HG03097 (cell line): ENCODE measurements around the gene KCNQ1OT1.

ENCODE experiments used
- ATAC-seq: cut with Tn5 transposase; IDR thresholded peaks from one replicate; pipeline ENCODE4 v1.9.1; 2021; ENCODE audit not compliant: unreplicated experiment, low FRiP score

The KCNQ1OT1 gene

GRCh38 chr11:2671748-2672147 lies 28.0 kb downstream of the KCNQ1OT1 start:
- ATAC-seq = no peak

- no peak for ATAC-seq
These were observed 29.2 kb downstream of the KCNQ1OT1 start for GRCh38 chr11:2670541-2671100.

DNA sequence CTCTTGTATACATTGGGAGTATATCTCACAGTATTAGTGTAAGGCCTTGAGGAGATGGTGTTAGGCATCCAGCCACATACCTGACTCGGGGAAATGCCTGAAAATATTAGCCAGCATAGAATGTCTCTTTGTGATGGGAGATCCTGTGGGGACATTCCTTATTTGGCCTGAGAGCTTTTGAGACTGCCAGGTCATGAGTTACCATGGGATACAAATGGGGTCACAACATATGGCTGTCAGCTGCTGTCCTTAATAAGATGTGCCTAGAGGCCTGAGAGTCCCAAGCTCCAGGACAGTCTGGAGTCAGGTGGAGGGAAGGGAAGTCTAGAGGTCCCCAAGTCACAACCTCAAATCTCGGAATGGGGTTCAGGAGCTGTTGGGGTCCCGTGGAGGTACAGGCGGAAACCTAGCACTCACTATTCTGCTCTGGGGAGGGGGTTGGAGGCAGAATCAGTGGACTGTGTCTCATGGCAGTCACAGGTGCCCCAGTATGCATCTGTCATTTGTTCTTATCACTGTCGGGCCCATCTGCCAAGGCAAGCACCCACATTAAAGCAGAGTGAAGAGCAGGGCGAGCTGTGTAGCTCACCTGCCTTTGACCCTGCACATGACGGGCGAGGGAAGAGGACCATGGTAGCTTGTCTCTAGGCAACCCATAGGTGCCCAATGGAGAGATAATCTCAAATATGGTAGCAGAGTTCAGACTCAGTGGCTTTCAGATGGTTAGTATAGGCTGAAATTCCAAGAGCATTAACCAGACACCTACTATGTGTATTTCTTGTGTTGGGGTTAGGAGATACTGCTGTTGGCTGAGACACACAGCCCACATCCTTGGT lies 29.9 kb downstream of the KCNQ1OT1 start:
- ATAC-seq = no peak

DNA sequence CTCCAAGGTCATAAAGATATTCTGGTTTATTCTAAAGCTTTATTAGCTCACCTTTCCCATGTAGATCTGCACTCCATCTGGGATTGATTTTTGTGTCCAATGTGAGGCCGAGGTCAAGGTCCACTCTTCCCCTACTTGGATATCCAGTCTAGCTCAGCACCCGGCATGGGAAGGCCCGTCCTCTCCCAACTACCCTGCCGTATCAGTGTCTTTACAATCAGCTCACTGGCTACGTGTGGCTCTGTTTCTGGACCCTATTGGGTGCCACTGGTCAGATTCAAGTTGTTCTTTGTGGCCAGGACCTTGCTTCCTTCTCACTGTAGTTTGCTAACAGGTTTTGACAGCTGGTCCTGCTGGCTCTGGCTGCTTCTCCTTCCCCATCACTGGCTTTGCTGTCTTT lies 30.9 kb downstream of the KCNQ1OT1 start:
- ATAC-seq = no peak

DNA sequence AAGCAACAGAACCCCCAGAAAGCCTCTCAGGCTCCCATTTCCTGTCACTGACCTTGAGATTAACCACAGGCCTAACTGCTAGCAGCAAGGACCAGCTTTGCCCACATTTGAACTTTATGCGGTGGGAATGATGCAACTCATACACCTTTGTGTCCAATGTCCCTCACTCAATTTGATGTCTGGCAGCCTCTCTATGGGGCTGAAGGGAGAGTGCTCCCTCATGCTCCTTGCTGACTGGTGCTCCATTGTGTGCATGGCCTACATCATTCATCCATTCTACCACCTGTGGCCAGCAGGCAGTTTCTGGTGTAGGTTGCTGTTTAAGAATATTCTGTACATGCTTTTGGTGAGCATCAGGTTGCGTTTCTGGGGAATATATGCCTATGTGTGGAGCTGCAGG lies 31.9 kb downstream of the KCNQ1OT1 start:
- ATAC-seq = no peak

DNA sequence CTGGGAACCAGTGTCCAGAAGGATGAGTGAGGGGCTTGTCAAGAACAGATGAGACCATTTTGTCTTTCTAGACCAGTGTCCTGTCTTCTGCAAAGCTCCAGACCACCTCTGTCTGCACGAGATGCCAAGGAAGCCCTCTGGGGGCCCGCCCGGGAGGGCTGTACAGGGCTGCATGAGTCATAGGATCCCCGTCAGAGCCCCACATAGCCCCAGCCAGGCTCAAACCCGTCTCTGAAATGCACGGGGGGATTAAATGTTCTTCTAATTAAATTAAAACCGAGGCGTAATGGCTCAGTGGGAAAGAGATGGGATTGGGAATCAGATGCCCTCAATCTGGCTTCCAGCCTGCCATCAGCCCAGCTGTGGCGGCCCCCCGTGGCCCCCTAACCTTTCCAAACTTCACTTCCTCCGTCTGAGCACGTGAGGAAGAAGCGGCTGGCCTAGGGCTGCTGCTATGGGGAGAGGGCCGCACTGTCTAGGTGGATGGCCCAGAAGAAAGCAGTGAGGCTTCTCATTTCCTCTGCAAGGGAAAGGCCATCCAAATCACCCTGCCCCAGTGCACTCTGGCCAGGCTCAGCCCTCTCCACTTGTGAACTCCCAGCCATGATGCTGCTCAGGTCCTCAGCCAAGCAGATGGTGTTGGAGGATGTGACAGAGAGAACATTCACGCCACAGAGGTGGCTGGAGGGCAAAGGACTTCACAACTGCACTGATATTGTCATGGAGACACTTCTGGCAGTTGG lies 32.8 kb downstream of the KCNQ1OT1 start:
- no peak for ATAC-seq

DNA sequence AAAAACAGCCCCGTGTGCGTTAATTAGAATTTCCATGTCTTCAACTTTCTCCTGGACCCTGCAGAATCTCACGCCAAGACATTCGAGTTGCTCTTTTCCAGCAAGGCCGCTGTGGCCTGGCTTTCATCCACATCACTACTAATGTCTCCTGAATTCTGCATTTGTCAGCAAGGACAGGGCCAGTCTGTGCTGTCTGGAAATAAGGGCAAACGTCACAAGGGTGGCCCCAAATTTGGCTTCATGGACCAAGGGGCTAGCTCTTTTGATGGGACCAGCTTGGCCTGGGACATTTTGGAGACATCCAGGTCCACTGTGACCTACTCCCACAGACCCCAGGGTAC lies 33.4 kb downstream of the KCNQ1OT1 start:
- no peak for ATAC-seq

DNA sequence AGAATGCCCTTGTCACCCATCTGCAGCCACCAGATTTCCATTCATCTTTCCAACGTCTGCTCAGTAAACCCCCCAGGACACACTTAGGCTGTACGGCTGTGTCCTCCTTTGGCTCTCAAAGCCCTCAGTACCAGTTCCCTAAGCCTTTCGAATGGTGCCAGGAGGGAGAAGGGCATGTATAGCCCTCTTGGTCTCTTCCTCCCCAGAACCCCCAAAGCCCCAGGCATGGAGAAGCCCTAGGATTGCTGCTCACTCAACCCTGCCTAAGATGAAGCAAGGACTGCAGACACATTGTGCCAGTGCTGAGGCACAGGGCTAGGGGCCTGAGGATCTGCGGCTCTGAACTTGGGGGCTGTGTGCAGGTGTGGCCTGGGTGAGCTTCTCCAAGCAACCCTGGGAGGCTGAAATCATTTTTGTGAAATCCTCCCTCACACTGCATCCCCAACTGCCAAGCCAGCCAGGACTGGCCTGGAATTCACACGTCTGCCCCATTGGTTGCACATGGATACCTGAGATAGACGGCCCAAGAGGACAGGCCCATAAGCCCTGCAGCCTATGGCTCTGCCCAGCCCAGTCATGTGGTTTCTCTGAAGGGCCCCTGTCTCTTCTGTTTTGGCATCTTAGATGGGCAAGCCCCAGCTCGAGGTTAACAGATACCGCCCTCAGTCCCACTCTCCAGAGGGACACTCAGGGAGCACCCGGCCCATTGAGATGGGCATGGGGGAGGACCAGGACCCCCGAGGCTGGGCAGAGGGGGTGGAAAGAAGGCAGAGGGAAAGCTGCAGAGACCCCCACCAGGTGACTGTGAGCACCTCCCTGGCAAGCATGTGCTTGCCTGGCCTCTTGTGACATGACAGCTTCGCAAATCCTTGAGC lies 34.0 kb downstream of the KCNQ1OT1 start:
- ATAC-seq = no peak

DNA sequence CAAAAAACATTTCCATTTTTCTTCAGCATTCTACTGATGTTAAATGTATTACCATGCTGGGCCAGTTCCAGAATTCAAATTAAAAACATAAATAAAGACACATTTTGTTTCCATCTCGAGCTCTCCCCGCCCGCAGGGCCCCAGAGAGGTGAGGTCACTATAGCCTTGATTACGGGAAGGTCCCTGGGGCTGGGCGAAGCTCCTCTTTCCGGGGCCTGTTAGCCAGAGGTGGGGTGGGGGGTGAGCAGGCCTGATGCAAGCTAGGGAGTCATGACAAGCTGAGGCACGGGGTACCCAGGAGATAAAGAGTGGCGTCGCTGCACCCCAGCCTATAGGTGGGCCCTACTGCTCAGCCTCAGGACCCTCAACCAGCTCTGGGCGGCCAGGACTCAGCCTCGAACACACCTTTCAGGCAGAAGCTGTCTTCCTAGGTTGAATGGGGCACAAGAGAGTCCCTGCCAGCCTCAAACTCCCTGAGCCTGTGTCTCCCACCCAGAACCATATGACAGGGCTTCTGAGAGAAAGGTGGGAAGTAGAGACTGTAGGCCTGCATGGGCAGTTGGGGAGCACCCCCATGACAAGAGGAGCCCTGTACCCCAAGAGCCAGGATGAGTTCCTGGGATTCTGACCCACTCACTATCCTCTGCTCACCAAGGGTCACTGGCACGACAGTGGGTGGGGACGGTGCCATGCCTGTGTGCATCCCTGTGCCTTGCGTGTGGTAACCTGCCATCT lies 34.8 kb downstream of the KCNQ1OT1 start:
- ATAC-seq = no peak

- no peak for ATAC-seq
These were observed 35.4 kb downstream of the KCNQ1OT1 start for GRCh38 chr11:2664376-2664775.

DNA sequence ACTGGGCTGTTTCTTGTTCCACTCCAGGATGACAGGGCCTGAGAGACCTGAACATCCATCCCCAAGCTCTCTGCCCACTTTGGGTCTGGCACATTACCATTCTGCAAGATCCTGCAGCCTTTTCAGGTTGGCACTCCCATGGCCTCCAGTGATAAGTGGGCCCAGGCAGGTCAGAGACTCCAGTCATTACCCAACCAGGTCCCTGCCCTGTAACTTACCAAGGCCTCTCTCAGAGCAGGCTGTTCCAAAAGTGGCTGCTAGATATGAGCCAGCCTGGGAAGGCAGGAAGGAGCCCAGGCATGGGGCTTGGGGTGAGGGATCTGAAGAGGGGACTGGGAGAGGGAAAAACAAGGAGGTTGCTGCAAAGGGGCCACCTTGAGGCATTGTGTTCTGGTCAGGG lies 35.9 kb downstream of the KCNQ1OT1 start:
- no peak for ATAC-seq

DNA sequence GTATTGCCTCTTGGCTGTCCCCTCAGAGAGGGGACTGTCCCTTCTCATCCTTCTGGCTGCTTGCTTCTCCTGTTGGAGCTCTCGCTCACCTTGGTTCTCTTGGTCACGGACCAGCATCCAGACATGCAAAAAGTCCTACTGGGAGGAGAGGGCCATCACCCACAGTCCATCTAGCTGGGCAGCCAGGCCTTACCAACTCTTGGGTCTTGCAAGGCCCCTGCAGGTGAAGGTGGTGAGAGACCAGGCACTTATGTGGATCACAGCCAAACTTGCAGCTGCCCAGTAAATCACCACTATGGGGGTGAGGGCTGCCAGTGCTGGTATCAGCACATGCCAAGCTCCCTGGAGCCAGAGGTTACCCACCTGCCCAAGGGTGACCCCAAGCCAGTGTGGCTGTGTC lies 36.3 kb downstream of the KCNQ1OT1 start:
- ATAC-seq = no peak

DNA sequence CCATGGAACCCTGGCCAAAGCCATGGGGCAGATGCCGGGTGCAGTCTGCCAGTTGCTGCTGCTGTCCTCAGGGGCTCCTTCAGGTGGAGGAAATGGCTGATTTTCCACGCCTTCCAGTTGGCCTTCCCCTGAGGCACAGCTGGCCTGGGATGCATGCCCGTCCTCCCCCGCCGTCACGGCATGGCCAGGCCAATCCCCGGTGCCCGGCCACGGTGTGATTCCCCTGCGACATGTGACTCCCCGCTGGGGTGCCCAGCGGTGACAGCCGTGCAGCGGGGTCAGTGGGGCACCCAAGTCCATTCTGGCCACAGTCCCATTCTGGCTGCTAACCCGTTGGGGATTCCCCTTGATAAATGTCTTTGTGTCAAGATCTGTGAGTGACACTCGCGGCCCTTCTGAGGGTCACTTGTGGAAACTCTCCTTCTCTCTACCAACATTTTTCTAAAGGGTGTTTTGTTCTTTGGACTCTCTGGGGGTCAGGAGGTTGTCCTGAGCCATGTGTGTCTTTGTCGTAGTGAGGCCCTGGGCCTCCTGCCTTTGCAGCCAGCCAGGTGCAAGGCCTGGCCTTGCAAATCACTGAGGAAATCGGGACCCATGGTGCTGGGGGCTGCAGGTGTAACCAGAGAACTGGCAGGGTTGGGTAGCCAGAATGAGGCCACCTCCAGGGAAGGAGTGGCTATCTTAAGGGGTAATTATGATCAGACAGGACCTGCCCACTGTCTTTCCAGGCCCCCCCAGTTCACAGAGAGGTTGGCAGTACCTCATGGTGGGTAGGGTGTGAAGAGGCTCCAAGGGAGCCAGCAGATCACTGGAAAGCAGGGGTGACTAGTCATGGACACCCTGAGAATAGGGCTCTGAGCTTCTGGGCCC lies 37.1 kb downstream of the KCNQ1OT1 start:
- ATAC-seq = no peak

DNA sequence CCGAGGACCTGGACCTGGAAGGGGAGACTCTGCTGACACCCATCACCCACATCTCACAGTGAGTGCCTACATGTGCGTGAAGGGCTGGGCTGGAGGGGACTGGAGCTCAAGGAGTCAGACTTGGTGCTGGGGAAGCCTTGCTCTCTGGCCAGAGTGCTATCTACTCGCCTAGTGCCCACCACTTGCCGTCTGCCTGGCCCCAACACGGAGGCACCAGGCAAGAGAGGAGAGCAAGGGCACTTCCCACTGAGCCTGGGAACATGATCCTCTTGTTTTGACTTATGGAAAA lies 37.8 kb downstream of the KCNQ1OT1 start:
- ATAC-seq = no peak

GRCh38 chr11:2661173-2662023 lies 38.4 kb downstream of the KCNQ1OT1 start:
- no peak for ATAC-seq

DNA sequence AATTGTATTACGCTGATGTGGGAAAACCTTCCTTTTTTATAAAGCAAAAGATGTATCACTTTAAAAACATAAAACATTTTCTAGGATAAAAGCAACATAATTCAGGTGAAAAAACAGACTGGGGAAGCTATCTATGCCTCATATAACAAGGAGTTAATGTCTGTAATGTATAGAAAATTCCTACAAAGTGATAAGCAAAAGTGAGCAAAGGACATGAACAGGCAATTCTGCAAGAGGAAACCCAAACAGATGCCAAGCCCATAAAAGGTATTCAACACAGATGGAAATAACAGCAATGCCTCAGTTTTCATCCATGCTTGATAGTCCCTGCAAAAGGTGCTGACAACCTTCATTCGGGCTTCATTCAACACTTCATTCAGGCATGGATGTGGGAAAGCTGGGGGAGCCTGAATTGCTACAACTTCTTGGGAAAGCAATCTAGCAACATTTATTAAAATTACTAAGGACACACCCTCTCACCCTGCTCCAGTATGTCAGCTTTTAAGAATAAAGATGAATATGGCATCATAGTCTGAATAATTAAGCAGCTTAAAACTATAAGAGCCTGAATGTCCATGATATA lies 39.3 kb downstream of the KCNQ1OT1 start:
- ATAC-seq = no peak

DNA sequence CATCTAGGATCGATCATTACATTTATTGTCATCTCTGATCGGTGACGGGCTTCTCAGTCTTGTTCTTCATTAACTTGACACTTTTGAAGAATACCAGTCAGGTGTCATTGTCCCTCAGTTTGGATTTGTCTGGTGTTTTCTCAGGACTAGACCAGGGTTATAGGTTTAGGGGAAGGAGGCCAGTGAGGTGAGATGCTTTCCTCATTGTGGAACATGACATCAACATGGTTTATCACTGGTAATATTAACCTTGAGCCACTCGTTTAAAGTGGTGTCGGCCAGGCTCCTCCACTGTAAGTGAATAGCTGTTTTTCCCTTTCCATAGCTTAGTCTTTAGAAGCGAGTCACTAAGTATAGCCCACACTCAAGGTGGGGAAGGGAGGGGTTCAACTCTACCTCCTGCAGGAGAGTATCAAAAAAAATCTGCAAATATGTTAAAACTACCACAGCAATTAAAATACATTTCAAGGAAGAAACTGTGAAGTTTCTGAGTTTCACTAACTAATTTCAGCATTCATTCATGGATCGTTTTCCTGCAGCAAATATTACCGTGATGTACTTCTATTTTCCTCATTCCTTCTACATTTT lies 42.0 kb downstream of the KCNQ1OT1 start:
- no peak for ATAC-seq

- ATAC-seq = no peak
These were observed 42.9 kb downstream of the KCNQ1OT1 start for GRCh38 chr11:2656859-2657258.
